IMR-90 (cell line): Measurements from ENCODE around the gene COL4A2.

ENCODE experiments used
- BHLHE40 ChIP-seq: fragments of 150-350 bp; IDR thresholded peaks from 2 replicates; pipeline ENCODE4 v1.6.1; 2016; ENCODE audit warnings: mild to moderate bottlenecking, low read depth, low read length
- CEBPB ChIP-seq: IDR thresholded peaks from 2 replicates; pipeline ENCODE4 v1.6.1; 2012; ENCODE audit warnings: low read depth, low read length, improper control_type of control experiment
- CHD1 ChIP-seq: IDR thresholded peaks from 2 replicates; pipeline ENCODE4 v1.6.1; 2012; ENCODE audit warnings: low read depth, low read length, improper control_type of control experiment
- CTCF ChIP-seq: conservative IDR thresholded peaks from 2 replicates; pipeline ENCODE4 v1.5.1; 2012; ENCODE audit warnings: mild to moderate bottlenecking, low read depth, low read length, improper control_type of control experiment
- MAFK ChIP-seq: IDR thresholded peaks from 2 replicates; pipeline ENCODE4 v1.6.1; 2012; ENCODE audit warnings: low read depth, low read length, improper control_type of control experiment
- MAZ ChIP-seq: IDR thresholded peaks from 2 replicates; pipeline ENCODE4 v1.6.1; 2012; ENCODE audit warnings: low read depth, mild to moderate bottlenecking, low read length, improper control_type of control experiment, moderate library complexity, borderline replicate concordance
- MXI1 ChIP-seq: IDR thresholded peaks from 2 replicates; pipeline ENCODE4 v1.6.1; 2012; ENCODE audit warnings: low read depth, mild to moderate bottlenecking, low read length, moderate library complexity, borderline replicate concordance
- NFE2L2 ChIP-seq: fragments of 150-350 bp; IDR thresholded peaks from 2 replicates; pipeline ENCODE4 v1.6.1; 2016; ENCODE audit warnings: low read depth, mild to moderate bottlenecking, low read length
- POLR2A ChIP-seq: IDR thresholded peaks from 2 replicates; pipeline ENCODE4 v1.6.1; 2012; ENCODE audit warnings: mild to moderate bottlenecking, low read depth, low read length
- RAD21 ChIP-seq: IDR thresholded peaks from 2 replicates; pipeline ENCODE4 v1.6.1; 2012; ENCODE audit warnings: low read length, improper control_type of control experiment
- RCOR1 ChIP-seq: IDR thresholded peaks from 2 replicates; pipeline ENCODE4 v1.6.1; 2012; ENCODE audit warnings: mild to moderate bottlenecking, low read length, improper control_type of control experiment; ENCODE audit not compliant: insufficient replicate concordance

GRCh38 chr13:110301606-110302553 lies 5.2 kb upstream of the COL4A2 start:
- no peak for TF ChIP-seq CTCF
- TF ChIP-seq MAFK, result no peak
- no peak for TF ChIP-seq NFE2L2
- peak; percentile 15 for TF ChIP-seq POLR2A
- no peak for TF ChIP-seq RAD21
- TF ChIP-seq CHD1, result no peak
- TF ChIP-seq CEBPB, result peak; percentile 32; the same call in 1 of the 2 replicates
- TF ChIP-seq MAZ, result no peak
- no peak; the same call in 1 of the 2 replicates for TF ChIP-seq MXI1
- 0 out of 2 replicates have a peak, but pooled peaks have one; percentile 14 for TF ChIP-seq BHLHE40
- no peak for TF ChIP-seq RCOR1
